HG02642 (cell line): ENCODE data around the gene EFTUD2.

Experiments used
- ATAC-seq: cut with Tn5 transposase; IDR thresholded peaks from one replicate; pipeline ENCODE4 v1.9.1; 2021; ENCODE audit warnings: mild to moderate bottlenecking; ENCODE audit not compliant: unreplicated experiment, poor library complexity

Gene EFTUD2

GRCh38 chr17:44859701-44860100 is 39.5 kb downstream of the EFTUD2 start:
- ATAC-seq: no peak

- ATAC-seq: no peak
Measured at GRCh38 chr17:44854192-44854591, 45.1 kb downstream of the EFTUD2 start.

- no peak for ATAC-seq
Measured at GRCh38 chr17:44850612-44851011, 48.6 kb downstream of the EFTUD2 start.

GRCh38 chr17:44850025-44850424 is 49.2 kb downstream of the EFTUD2 start:
- ATAC-seq: no peak

- no peak for ATAC-seq
Measured at GRCh38 chr17:44848961-44849489, 50.2 kb downstream of the EFTUD2 start.

GRCh38 chr17:44848257-44848795 is 50.9 kb downstream of the EFTUD2 start:
- no peak for ATAC-seq

GRCh38 chr17:44847586-44847985 is 51.7 kb downstream of the EFTUD2 start, which contains the start of gene HIGD1B:
Gene HIGD1B (plus strand): TSS chr17:44847883. CDS start chr17:44848153, 270 bp downstream.
- ATAC-seq: no peak

GRCh38 chr17:44846206-44846605 is 53.0 kb downstream of the EFTUD2 start:
- ATAC-seq: no peak

GRCh38 chr17:44844390-44844830 is 54.8 kb downstream of the EFTUD2 start:
- no peak for ATAC-seq

GRCh38 chr17:44842748-44843147 is 56.5 kb downstream of the EFTUD2 start:
- no peak for ATAC-seq

- ATAC-seq: no peak
Measured at GRCh38 chr17:44840936-44841335, 58.3 kb downstream of the EFTUD2 start.

- ATAC-seq: no peak
Measured at GRCh38 chr17:44840274-44840673, 59.0 kb downstream of the EFTUD2 start.

- no peak for ATAC-seq
Measured at GRCh38 chr17:44837196-44837595, 62.0 kb downstream of the EFTUD2 start.

GRCh38 chr17:44832805-44833204 is 66.4 kb downstream of the EFTUD2 start:
- no peak for ATAC-seq

GRCh38 chr17:44831371-44831770 is 67.9 kb downstream of the EFTUD2 start:
- ATAC-seq: no peak

- no peak for ATAC-seq
Measured at GRCh38 chr17:44830359-44831288, 68.6 kb downstream of the EFTUD2 start.

- ATAC-seq: no peak
Measured at GRCh38 chr17:44829523-44830358, 69.5 kb downstream of the EFTUD2 start, which contains the start of gene GJC1. Gene GJC1 (minus strand): TSS chr17:44830287. CDS start chr17:44805817, 24,470 bp downstream.

- ATAC-seq: no peak
Measured at GRCh38 chr17:44828919-44829522, 70.2 kb downstream of the EFTUD2 start.

- no peak for ATAC-seq
Measured at GRCh38 chr17:44827863-44828262, 71.4 kb downstream of the EFTUD2 start.
